K562 (cell line): ENCODE data around the gene ZER1. TPM values are rescaled to one million over a fixed set of nuclear protein-coding genes. Genes with fewer than 3 reads are reported as not detected.

Source experiments
- ARNT ChIP-seq, 2 experiments: fragments of 450-650 bp; IDR thresholded peaks; 2 replicates each; pipeline ENCODE4 v1.6.1; 2016; ENCODE audit warnings: mild to moderate bottlenecking in 1 of 2
- ATF1 ChIP-seq, 2 experiments: fragments of 450-650 bp in 1 of 2; IDR thresholded peaks; 2 replicates each; pipeline ENCODE4 v1.6.1; 2016; ENCODE audit warnings: missing compliant biosample characterization in 1 of 2, missing genetic modification characterization in 1 of 2
- BCOR ChIP-seq: fragments of 450-650 bp; IDR thresholded peaks from 2 replicates; pipeline ENCODE4 v1.6.1; 2016
- HCFC1 ChIP-seq: IDR thresholded peaks from 2 replicates; pipeline ENCODE4 v1.6.1; 2012; ENCODE audit warnings: low read depth, low read length, improper control_type of control experiment
- KAT7 ChIP-seq: sonication (generic); formaldehyde crosslinking; IDR thresholded peaks from 2 replicates; pipeline ENCODE4 v1.8.0; 2022; ENCODE audit warnings: missing genetic modification reagents, mild to moderate bottlenecking, borderline replicate concordance
- LCOR ChIP-seq: sonication (generic); formaldehyde crosslinking; IDR thresholded peaks from 2 replicates; pipeline ENCODE4 v1.8.0; 2022; ENCODE audit warnings: mild to moderate bottlenecking, missing genetic modification reagents
- MXD1 ChIP-seq: fragments of 250-450 bp; sonication (Bioruptor Pico); IDR thresholded peaks from 2 replicates; pipeline ENCODE4 v1.8.0; 2021; ENCODE audit warnings: borderline replicate concordance, mild to moderate bottlenecking, moderate library complexity; ENCODE audit not compliant: poor library complexity, severe bottlenecking
- NR3C1 ChIP-seq: sonication (generic); formaldehyde crosslinking; IDR thresholded peaks from 2 replicates; pipeline ENCODE4 v1.8.1; 2022; ENCODE audit warnings: missing genetic modification reagents
- NR4A1 ChIP-seq, 2 experiments: fragments of 250-450 bp in 1 of 2; fragments of 450-650 bp in 1 of 2; sonication (Bioruptor Pico) in 1 of 2; IDR thresholded peaks; 2 replicates each; pipeline versions ENCODE4 v1.4.0 to v1.6.1; 2016 to 2020; ENCODE audit warnings: mild to moderate bottlenecking in 2 of 2, missing compliant biosample characterization in 1 of 2, missing genetic modification characterization in 1 of 2, moderate library complexity in 1 of 2
- PCBP1 ChIP-seq: fragments of 200-400 bp; formaldehyde crosslinking; IDR thresholded peaks from 2 replicates; pipeline ENCODE4 v1.6.1; 2018; ENCODE audit warnings: mild to moderate bottlenecking, low read depth, low read length; ENCODE audit not compliant: poor library complexity, severe bottlenecking
- RB1 ChIP-seq: fragments of 450-650 bp; IDR thresholded peaks from 2 replicates; pipeline ENCODE4 v1.6.1; 2017; ENCODE audit warnings: low read depth, mild to moderate bottlenecking
- REST ChIP-seq, 2 experiments: fragments of 450-650 bp; formaldehyde crosslinking in 1 of 2; IDR thresholded peaks; 2 replicates each; pipeline versions ENCODE4 v1.4.0 to v1.6.1; 2014 to 2020; ENCODE audit warnings: mild to moderate bottlenecking in 2 of 2, borderline replicate concordance in 1 of 2, low read depth in 1 of 2
- USF1 ChIP-seq: sonication (generic); formaldehyde crosslinking; IDR thresholded peaks from 2 replicates; pipeline ENCODE4 v1.9.0; 2022; ENCODE audit warnings: mild to moderate bottlenecking, missing genetic modification reagents
- ZNF12 ChIP-seq: sonication (generic); formaldehyde crosslinking; IDR thresholded peaks from 2 replicates; pipeline ENCODE4 v1.4.0; 2020; ENCODE audit warnings: mild to moderate bottlenecking, missing genetic modification reagents
- ZNF586 ChIP-seq: fragments of 450-650 bp; formaldehyde crosslinking; conservative IDR thresholded peaks from 2 replicates; pipeline ENCODE4 v1.4.0; 2020; ENCODE audit warnings: mild to moderate bottlenecking, moderate library complexity
- polyA plus RNA-seq, 8 experiments: library from polyadenylated mRNA; depleted of rRNA in 4 of 8; stranded (reverse) in 5 of 8; unstranded in 3 of 8; fragments of >200 nt; fragmentation: Nextera tagmentation in 2 of 8; fragmentation: Illumina TruSeq in 1 of 8; extraction: Ambion mirVana in 2 of 8; extraction: Trizol in 1 of 8; gene quantifications; 2 replicates each; pipeline versions ENCODE4 v1.2.1 to v1.2.3, GENCODE V29; 2011 to 2014; ENCODE audit warnings: inconsistent platforms in 1 of 8, missing spikeins in 1 of 8
- total RNA-seq, 7 experiments: library from RNA; depleted of rRNA in 6 of 7; stranded (reverse); fragments of >200 nt in 6 of 7; fragmentation: Illumina TruSeq in 2 of 7; extraction: Trizol in 2 of 7; gene quantifications; 2 replicates each; pipeline versions ENCODE4 v1.2.1 to v1.2.3, GENCODE V29; 2011 to 2021; ENCODE audit warnings: low replicate concordance in 1 of 7

Gene ZER1
- total and polyA plus RNA-seq, 9 of the 15 experiments (the other 6 are each of a cell fraction or from before 2014, with no cell fraction given): 0.07 to 10.7 (median 6.2) TPM

- TF ChIP-seq PCBP1 (peak; percentile 30), NR4A1 (CRISPR knock-in tag; IDR thresholded peaks at IDR 0.05) (0 out of 2 replicates have a peak, but pooled peaks have one; percentile 15), NR4A1 (tag; IDR thresholded peaks at IDR 0.05) (0 out of 2 replicates have a peak, but pooled peaks have one; percentile 24), HCFC1 (0 out of 2 replicates have a peak, but pooled peaks have one; percentile 17), ARNT (IDR thresholded peaks at IDR 0.05) (0 out of 4 replicates have a peak, but pooled peaks of 1 of the 2 experiments have one; percentile 43), NR3C1 (CRISPR knock-in tag) (0 out of 2 replicates have a peak, but pooled peaks have one; percentile 33), USF1 (CRISPR knock-in tag) (0 out of 2 replicates have a peak, but pooled peaks have one; percentile 27), LCOR (CRISPR knock-in tag) (peak; percentile 61; the same call in 1 of the 2 replicates), ATF1 (CRISPR knock-in tag; IDR thresholded peaks at IDR 0.05) (no peak), ATF1 (tag; IDR thresholded peaks at IDR 0.05) (0 out of 2 replicates have a peak, but pooled peaks have one; percentile 22), MXD1 (peak; percentile 85), ZNF12 (CRISPR knock-in tag) (peak; percentile 59; the same call in 1 of the 2 replicates), RB1 (peak; percentile 81), BCOR (0 out of 2 replicates have a peak, but pooled peaks have one; percentile 15), KAT7 (no peak), REST (IDR thresholded peaks at IDR 0.05; ENCODE audit: borderline replicate concordance) (no peak), REST (CRISPR knock-in tag; IDR thresholded peaks at IDR 0.05; ENCODE audit: low read depth) (0 out of 2 replicates have a peak, but pooled peaks have one; percentile 18), ZNF586 (CRISPR knock-in tag) (no peak)
Observed at GRCh38 chr9:128689820-128690683, 81.7 kb downstream of the ZER1 start (continued).
